Left ventricle myocardium inferior (tissue), 1 donor: ENCODE results near the gene TMEM207. TPM values are rescaled to one million over a fixed set of nuclear protein-coding genes. Genes with fewer than 3 reads are reported as not detected.

Source experiments
- DNase-seq: peaks from one replicate; pipeline ENCODE4 v3.0.0-alpha.2; 2020
- H3K27ac ChIP-seq: fragments of 200-600 bp; replicated peaks from 2 replicates; pipeline ENCODE4 v1.8.0; 2021
- H3K27me3 ChIP-seq: fragments of 200-600 bp; 2 replicates; pipeline ENCODE4 v1.8.0; 2021; ENCODE audit warnings: low read depth
- H3K36me3 ChIP-seq: fragments of 200-600 bp; 2 replicates; pipeline ENCODE4 v1.8.0; 2021
- H3K4me1 ChIP-seq: fragments of 200-600 bp; 2 replicates; pipeline ENCODE4 v1.8.0; 2021
- H3K4me3 ChIP-seq: fragments of 200-600 bp; 2 replicates; pipeline ENCODE4 v1.8.0; 2021; ENCODE audit warnings: mild to moderate bottlenecking, moderate library complexity
- H3K9me3 ChIP-seq: fragments of 200-600 bp; replicated peaks from 2 replicates; pipeline ENCODE4 v1.8.0; 2021
- CTCF ChIP-seq: fragments of 200-600 bp; IDR thresholded peaks from 2 replicates; pipeline ENCODE4 v1.8.0; 2021; ENCODE audit warnings: antibody characterized with exemption, mild to moderate bottlenecking, borderline replicate concordance
- intact Hi-C: fragments of 100-400 bp; cut with micrococcal nuclease; formaldehyde crosslinking; loops from one replicate; pipeline ENCODE4 v1.11.0; 2022
- total RNA-seq: library from RNA; stranded (reverse); fragmentation: NEBNext Ultra II Directional; extraction: Animal tissue kit (Norgen Biotek cat#: 25700); gene quantifications from one replicate; pipeline ENCODE4 v1.2.1, GENCODE V29; 2021
- donor health status: DM: no; HTN: yes; CAD: no; lungs with severe emphysema.

Gene TMEM207
- total RNA-seq, 1 donor from 2014 or later, result not detected

- H3K27ac ChIP-seq, result no peak overlapping the region
- H3K36me3 ChIP-seq, result no peaks in the 10 kb centered on the region
- H3K9me3 ChIP-seq, result no peaks in the 10 kb centered on the region
- H3K4me1 ChIP-seq, result no peaks in the 10 kb centered on the region
- no peak for TF ChIP-seq CTCF
- intact Hi-C loops, result no loop called here
- no peak for DNase-seq
- H3K27me3 ChIP-seq, result no peaks in the 10 kb centered on the region
- no peak overlapping the region for H3K4me3 ChIP-seq
Measured at GRCh38 chr3:190404715-190405114, 45.0 kb downstream of the TMEM207 start.

GRCh38 chr3:190401963-190402362, 47.7 kb downstream of the TMEM207 start:
- no peak for DNase-seq
- Histone ChIP-seq H3K27ac (no peak overlapping the region), H3K27me3 (no peaks in the 10 kb centered on the region), H3K9me3 (no peaks in the 10 kb centered on the region), H3K4me1 (no peaks in the 10 kb centered on the region), H3K36me3 (no peaks in the 10 kb centered on the region), H3K4me3 (no peak overlapping the region)
- TF ChIP-seq CTCF, result no peak
- intact Hi-C loops, result no loop called here

GRCh38 chr3:190399677-190400076, 50.0 kb downstream of the TMEM207 start:
- Histone ChIP-seq H3K27me3 (no peaks in the 10 kb centered on the region), H3K4me3 (no peak overlapping the region), H3K9me3 (no peaks in the 10 kb centered on the region), H3K36me3 (no peaks in the 10 kb centered on the region), H3K4me1 (no peaks in the 10 kb centered on the region), H3K27ac (no peak overlapping the region)
- intact Hi-C loops, result no loop called here
- no peak for TF ChIP-seq CTCF
- no peak for DNase-seq

GRCh38 chr3:190397889-190398288, 51.8 kb downstream of the TMEM207 start:
- Histone ChIP-seq H3K27me3 (no peaks in the 10 kb centered on the region), H3K36me3 (no peaks in the 10 kb centered on the region), H3K9me3 (no peaks in the 10 kb centered on the region), H3K4me3 (no peak overlapping the region), H3K4me1 (no peaks in the 10 kb centered on the region), H3K27ac (no peak overlapping the region)
- intact Hi-C loops, result no loop called here
- DNase-seq, result no peak
- TF ChIP-seq CTCF, result no peak

GRCh38 chr3:190396001-190396400, 53.7 kb downstream of the TMEM207 start:
- no peak for TF ChIP-seq CTCF
- H3K4me3 ChIP-seq, result no peak overlapping the region
- H3K4me1 ChIP-seq, result no peaks in the 10 kb centered on the region
- H3K9me3 ChIP-seq, result no peaks in the 10 kb centered on the region
- no peaks in the 10 kb centered on the region for H3K36me3 ChIP-seq
- H3K27ac ChIP-seq, result no peak overlapping the region
- DNase-seq, result no peak
- H3K27me3 ChIP-seq, result no peaks in the 10 kb centered on the region
- intact Hi-C loops, result no loop called here

- Histone ChIP-seq H3K9me3 (no peaks in the 10 kb centered on the region), H3K4me3 (no peak overlapping the region), H3K27ac (no peak overlapping the region), H3K36me3 (no peaks in the 10 kb centered on the region), H3K4me1 (no peaks in the 10 kb centered on the region), H3K27me3 (no peaks in the 10 kb centered on the region)
- no peak for TF ChIP-seq CTCF
- DNase-seq, result no peak
- intact Hi-C loops, result no loop called here
Measured at GRCh38 chr3:190388703-190389102, 61.0 kb downstream of the TMEM207 start.
